Airway epithelial cell (primary cell): Measurements from ENCODE around the gene PLIN1. TPM values are rescaled to one million over a fixed set of nuclear protein-coding genes. Genes with fewer than 3 reads are reported as not detected.

Experiments
- total RNA-seq: library from RNA; depleted of rRNA; stranded (reverse); fragments of >200 nt; gene quantifications from 2 replicates; pipeline ENCODE4 v1.2.3, GENCODE V29; 2015

The PLIN1 gene, protein sequence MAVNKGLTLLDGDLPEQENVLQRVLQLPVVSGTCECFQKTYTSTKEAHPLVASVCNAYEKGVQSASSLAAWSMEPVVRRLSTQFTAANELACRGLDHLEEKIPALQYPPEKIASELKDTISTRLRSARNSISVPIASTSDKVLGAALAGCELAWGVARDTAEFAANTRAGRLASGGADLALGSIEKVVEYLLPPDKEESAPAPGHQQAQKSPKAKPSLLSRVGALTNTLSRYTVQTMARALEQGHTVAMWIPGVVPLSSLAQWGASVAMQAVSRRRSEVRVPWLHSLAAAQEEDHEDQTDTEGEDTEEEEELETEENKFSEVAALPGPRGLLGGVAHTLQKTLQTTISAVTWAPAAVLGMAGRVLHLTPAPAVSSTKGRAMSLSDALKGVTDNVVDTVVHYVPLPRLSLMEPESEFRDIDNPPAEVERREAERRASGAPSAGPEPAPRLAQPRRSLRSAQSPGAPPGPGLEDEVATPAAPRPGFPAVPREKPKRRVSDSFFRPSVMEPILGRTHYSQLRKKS
- total RNA-seq: 0.07 and 0.28 TPM in 2 replicates

DNA sequence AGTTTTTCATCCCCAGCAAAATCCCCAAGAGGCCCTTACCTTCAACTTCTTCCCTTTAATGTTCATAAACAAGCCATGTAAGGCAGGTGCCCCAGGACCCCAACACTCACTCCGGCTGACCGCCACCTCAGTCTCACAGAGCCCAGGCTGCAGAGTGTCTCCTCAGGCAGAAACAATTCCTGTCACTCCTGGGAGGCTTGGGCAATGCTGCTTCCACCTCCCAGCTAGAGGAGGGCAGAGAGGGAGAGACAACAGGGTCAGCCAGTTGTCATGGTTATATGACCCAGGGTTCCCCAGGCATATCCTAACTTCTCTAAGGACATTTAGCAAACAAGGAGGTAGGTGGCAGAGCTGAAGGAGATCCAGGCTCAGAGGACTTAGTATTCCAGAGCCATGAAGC, at the start of gene PLIN1:
TSS of gene PLIN1 (minus strand) at position 156 of the 400 bp plus-strand sequence. CDS start 1,878 bp downstream, outside the sequence.

DNA sequence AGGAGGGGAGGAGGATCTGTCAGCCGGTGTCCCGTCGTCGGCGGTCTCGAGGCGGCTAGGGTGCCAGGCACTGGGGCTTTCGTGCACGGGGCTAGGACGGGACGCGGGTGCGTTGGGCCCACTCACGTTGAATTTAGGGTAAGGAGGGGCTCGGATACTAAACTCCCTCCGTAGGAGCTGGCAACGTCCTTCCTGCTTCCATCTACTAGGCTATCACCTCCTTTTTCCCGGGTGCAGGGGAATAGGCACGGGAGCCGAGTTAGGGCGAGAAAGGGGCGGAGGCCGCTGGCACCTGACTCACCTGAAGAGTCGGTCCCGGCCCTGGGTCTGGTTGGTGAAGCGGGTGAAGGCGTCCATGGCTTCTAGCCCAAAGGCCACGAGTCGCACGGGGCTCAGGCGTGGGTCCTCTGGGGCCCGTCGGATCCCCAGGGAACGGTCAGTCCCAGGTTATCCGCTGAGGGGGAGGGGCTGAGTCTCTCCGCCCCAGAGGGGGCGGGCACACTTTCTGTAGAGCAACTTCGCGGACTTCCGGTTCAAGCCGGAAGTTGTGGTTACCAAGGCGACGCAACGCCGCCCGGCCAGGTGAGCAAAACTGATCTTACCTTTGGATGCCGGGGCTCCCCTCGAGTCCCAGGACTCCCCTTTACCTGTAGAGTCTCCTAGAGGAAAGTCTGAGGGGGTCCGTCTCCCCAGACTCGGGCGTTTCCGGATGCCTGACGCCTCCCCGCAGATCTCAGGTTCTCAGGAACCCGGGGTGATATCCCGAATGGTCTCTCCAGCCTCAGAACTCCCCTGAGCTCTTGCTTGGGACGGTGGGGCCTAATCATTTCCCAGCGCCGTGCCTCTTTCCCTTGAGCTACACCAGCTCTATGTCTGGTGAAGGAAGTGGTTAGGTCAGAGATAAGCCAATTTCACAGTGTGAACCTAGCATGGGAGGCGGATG, 11.4 kb upstream of the PLIN1 start, which contains the start of the genes PEX11A and WDR93:
TSS of gene PEX11A (minus strand) at position 479 of the 943 bp plus-strand sequence. CDS start at position 357, 122 bp downstream.
TSS of gene WDR93 (plus strand) at position 536 of the 943 bp plus-strand sequence. CDS start 10,936 bp downstream, outside the sequence.

DNA sequence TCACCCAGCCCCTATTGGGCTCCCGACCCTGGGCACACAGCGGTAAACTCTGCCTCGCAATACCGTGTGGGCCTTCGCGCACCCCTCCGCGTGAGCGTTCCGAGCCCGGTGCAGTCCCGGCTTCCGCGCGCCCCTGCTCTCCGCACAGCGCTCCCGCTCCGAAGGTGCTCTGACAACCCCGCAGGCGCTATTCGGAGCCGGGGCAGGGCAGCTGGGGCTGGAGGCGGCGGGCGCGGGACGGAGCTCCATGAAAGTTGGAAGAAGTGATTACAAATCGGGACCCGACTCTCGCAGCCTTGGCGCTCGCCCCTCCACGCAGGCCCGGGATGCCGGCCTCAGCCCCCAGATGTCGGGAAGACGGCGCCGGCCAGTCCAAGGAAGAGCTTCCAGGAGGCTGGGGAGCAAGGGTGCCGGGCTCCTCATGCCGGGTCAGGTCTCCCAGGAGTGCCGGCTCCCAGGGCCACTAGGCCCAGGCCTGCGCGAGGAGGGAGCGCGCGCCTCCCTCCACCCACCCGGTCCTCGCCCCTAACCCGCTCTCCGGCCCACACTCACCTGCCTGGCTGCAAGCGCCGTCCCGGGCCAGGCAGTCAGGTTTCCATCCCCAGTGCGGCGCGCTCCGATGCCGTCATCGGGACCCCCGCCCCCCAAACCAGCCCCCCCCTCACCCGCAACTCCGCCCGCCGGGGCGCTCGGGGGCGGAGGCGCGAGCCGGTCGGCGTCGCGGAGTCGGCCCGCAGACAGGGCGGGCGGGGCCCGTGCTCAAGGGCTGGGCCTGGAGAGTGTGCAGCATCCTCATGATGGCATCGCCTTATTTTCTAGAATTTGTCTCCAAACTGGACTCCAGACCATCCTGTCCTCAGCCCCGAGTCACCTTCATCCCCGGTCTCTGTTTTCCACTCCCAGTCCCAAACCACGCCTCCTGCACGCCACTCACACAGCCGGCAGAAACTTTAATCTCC, 24.0 kb downstream of the PLIN1 start, which contains the start of gene KIF7:
TSS of gene KIF7 (minus strand) at position 621 of the 959 bp plus-strand sequence. CDS start 2,537 bp downstream, outside the sequence.

Other genes starting within 250 kb of the PLIN1 start
- 274 and 296 TPM in 2 replicates for gene RHCG, start 182.8 kb downstream of the PLIN1 start, total RNA-seq
- 6.3 and 7.6 TPM in 2 replicates for gene TICRR, start 103.9 kb downstream of the PLIN1 start, total RNA-seq
- 1.9 and 2.9 TPM in 2 replicates for gene KIF7, start 23.9 kb downstream of the PLIN1 start, total RNA-seq
- gene PEX11A, start 11.4 kb upstream of the PLIN1 start, total RNA-seq: 4.2 and 5.1 TPM in 2 replicates
- gene WDR93, start 11.4 kb upstream of the PLIN1 start, total RNA-seq: not detected in 2 replicates
- gene MESP1, start 71.9 kb upstream of the PLIN1 start, total RNA-seq: 0.07 TPM in 1 of 2 replicates, not detected in the other
- 0.37 and 0.42 TPM in 2 replicates for gene MESP2, start 97.0 kb upstream of the PLIN1 start, total RNA-seq
- gene ANPEP, start 135.5 kb upstream of the PLIN1 start, total RNA-seq: 1.3 and 1.8 TPM in 2 replicates
- gene AP3S2, start 214.6 kb upstream of the PLIN1 start, total RNA-seq: 37.8 and 63.5 TPM in 2 replicates
- 8.8 and 14.1 TPM in 2 replicates for gene ARPIN, start 233.6 kb upstream of the PLIN1 start, total RNA-seq